Mesothelial cell of epicardium (in vitro differentiated cells): ENCODE results near the gene PHF21A. TPM values are rescaled to one million over a fixed set of nuclear protein-coding genes. Genes with fewer than 3 reads are reported as not detected.
A peak's percentile ranks its signal among the peaks of the same experiment; 100 is the strongest.

Experiments
- DNase-seq, 2 experiments: peaks; one replicate each; pipeline ENCODE4 v3.0.0; 2021; ENCODE audit warnings: low spot score in 2 of 2; ENCODE audit not compliant: unreplicated experiment in 2 of 2
- H3K27ac Mint-ChIP-seq: 2 replicates; pipeline ENCODE4 v1.8.0; 2021; ENCODE audit warnings: mixed read lengths
- H3K27me3 Mint-ChIP-seq: 2 replicates; pipeline ENCODE4 v1.8.0; 2021; ENCODE audit warnings: low read depth, mixed read lengths
- H3K36me3 Mint-ChIP-seq: 2 replicates; pipeline ENCODE4 v1.8.0; 2021; ENCODE audit warnings: mixed read lengths
- H3K4me1 Mint-ChIP-seq: 2 replicates; pipeline ENCODE4 v1.8.0; 2021; ENCODE audit warnings: mixed read lengths
- H3K4me3 Mint-ChIP-seq: 2 replicates; pipeline ENCODE4 v1.8.0; 2021; ENCODE audit warnings: mild to moderate bottlenecking, moderate library complexity, mixed read lengths
- H3K9me3 Mint-ChIP-seq: 2 replicates; pipeline ENCODE4 v1.8.0; 2021; ENCODE audit warnings: mixed read lengths
- CTCF ChIP-seq: fragments of 200-600 bp; sonication (generic); IDR thresholded peaks from one replicate; pipeline ENCODE4 v1.5.0; 2021; ENCODE audit warnings: antibody characterized with exemption; ENCODE audit not compliant: unreplicated experiment
- total RNA-seq: library from RNA; stranded (reverse); gene quantifications from 3 replicates; pipeline ENCODE4 v1.2.1, GENCODE V29; 2021

PHF21A gene
- total RNA-seq, 1 donor from 2014 or later: 106 TPM

DNA sequence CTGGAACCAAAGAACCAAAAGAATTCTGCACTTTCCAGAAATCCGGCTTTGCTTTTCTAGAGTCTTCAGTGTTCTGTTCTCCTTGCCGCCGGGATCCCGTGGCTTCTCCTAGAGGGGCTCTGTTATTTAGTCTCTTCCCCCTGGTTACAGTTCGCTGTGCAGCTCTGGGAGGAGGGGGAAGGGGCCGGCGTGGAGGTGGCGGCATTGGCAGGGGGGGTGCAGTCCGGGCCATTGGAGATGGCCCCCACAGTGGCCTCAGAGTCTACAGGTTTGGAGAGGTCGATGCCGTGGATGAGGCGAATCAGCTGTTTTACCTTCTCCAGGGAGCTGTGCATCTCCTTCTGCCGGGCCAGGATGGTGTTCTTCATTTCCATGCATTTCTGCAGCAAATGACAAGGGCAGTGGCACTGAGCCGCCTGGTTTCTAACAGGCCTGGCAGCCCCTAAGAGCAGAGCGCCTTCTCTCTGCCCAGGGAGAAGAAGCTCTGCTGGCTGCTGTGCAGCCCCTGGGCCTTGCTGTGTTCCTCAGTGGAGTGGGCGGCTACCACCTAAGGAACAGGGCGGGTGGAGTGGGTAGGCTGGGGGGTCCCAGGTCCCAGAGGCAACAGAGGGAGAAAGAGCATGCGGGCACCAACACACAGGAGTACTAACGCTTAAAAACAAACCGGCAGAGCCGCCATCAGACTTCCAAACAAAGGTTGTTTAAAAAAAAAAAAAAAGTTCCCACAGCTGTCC, 187.2 kb downstream of the PHF21A start:
- no peak overlapping the region for H3K27ac Mint-ChIP-seq
- no peaks in the 10 kb centered on the region for H3K9me3 Mint-ChIP-seq
- H3K36me3 Mint-ChIP-seq: peaks cover 22% of the 10 kb centered on the region
- DNase-seq: no peak
- H3K27me3 Mint-ChIP-seq: no peaks in the 10 kb centered on the region
- H3K4me3 Mint-ChIP-seq: no peak overlapping the region
- no peak for TF ChIP-seq CTCF
- H3K4me1 Mint-ChIP-seq: no peaks in the 10 kb centered on the region

DNA sequence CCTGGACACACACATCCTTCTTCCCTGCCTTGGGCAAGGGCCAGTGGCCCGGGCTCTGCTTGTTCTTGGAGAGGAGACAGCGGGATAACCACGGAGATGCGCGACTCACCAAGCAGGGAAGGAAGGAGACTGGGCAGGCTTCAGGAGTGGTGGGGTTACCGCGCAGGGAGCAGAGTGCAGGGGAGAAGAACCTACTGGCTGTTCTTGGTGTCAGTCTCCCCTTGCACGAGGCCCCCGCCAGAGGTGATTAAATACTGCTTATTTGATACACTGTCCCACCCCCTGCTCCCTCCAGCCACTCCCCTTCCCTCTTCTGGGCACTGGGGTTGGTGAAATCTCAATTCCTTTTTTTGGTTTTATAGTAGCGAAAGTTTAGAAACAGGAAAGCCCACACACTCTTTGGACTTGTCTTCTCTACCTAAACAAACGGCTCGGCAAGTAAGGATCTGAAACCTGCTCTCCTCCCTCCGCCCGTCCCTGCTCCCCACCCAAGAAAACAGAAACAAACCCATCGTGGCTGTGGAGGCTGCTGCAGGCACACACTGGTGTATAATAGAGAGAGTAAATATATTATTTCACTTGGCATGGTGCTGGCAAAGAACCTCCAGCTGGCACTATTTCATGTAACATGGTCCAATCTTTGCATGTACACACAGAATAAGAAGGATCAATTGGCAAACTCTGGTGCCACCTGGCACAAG, 188.0 kb downstream of the PHF21A start:
- no peak overlapping the region for H3K27ac Mint-ChIP-seq
- H3K4me1 Mint-ChIP-seq: peaks cover 4% of the 10 kb centered on the region
- TF ChIP-seq CTCF: no peak
- H3K4me3 Mint-ChIP-seq: no peak overlapping the region
- DNase-seq: no peak
- H3K27me3 Mint-ChIP-seq: no peaks in the 10 kb centered on the region
- peaks cover 22% of the 10 kb centered on the region for H3K36me3 Mint-ChIP-seq
- H3K9me3 Mint-ChIP-seq: no peaks in the 10 kb centered on the region

DNA sequence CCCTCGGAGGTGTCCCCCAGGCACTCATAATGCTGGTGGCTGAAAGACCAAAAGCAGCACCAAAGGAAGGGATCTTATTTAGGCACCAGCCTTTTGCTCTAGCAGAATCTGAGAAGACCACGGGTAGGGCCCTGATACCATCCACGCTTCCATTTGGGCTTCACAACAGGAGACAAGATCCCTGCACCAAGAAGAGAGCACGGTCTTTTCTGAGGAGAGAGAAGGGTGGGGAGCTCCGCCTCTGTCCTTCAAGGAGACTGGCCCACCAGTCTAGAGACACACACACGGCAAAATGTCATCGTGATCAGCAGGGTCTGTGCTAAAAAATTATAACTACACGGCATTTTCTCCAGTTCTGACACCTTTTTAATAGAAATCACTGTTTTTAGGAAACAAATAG, 189.0 kb downstream of the PHF21A start:
- Mint-ChIP-seq H3K27ac (peak overlapping the region; percentile 47), H3K36me3 (peaks cover 22% of the 10 kb centered on the region), H3K4me3 (no peak overlapping the region), H3K9me3 (no peaks in the 10 kb centered on the region), H3K4me1 (peaks cover 4% of the 10 kb centered on the region), H3K27me3 (no peaks in the 10 kb centered on the region)
- DNase-seq: no peak
- no peak for TF ChIP-seq CTCF

DNA sequence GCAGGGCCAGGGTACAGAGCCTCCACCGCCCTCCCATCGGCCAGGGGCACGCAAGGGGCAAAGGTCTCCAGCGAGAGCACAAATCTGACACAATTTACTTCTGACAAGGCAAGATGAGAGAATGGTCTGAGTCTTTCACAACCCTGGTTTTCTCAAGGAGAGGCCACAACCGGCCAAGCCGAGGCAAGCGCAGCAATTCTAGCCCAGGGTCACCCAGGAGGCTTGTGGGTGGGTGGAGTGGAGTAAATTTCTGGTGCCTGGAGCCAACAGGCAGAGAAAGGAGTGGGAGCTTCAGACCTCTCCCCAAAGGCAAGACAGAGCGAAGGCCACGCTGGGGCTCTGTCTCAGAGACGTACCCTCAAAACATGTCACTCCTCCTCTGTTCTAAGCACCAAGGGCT, 189.5 kb downstream of the PHF21A start:
- Mint-ChIP-seq H3K27me3 (no peaks in the 10 kb centered on the region), H3K9me3 (no peaks in the 10 kb centered on the region), H3K27ac (no peak overlapping the region), H3K4me1 (peaks cover 4% of the 10 kb centered on the region), H3K36me3 (peaks cover 20% of the 10 kb centered on the region), H3K4me3 (no peak overlapping the region)
- DNase-seq: no peak
- no peak for TF ChIP-seq CTCF

- H3K4me3 Mint-ChIP-seq: no peak overlapping the region
- H3K36me3 Mint-ChIP-seq: peaks cover 16% of the 10 kb centered on the region
- DNase-seq: no peak
- peaks cover 4% of the 10 kb centered on the region for H3K4me1 Mint-ChIP-seq
- H3K27ac Mint-ChIP-seq: peak overlapping the region; percentile 25
- H3K27me3 Mint-ChIP-seq: peaks cover 4% of the 10 kb centered on the region
- TF ChIP-seq CTCF: no peak
- no peaks in the 10 kb centered on the region for H3K9me3 Mint-ChIP-seq
These were observed 190.2 kb downstream of the PHF21A start for GRCh38 chr11:45930951-45931570.
